Trophoblast cell (in vitro differentiated cells and primary cell): Measurements from ENCODE around the gene CGAS.

Experiments
- DNase-seq, 2 donors: peaks; one replicate each; pipeline ENCODE4 v3.0.0-alpha.2; 2016
- H2AFZ ChIP-seq: 2 replicates; pipeline ENCODE4 v1.6.1; 2013; ENCODE audit warnings: low read length, moderate library complexity, mild to moderate bottlenecking; ENCODE audit not compliant: insufficient read depth, poor library complexity
- H2AK5ac ChIP-seq: 2 replicates; pipeline ENCODE4 v1.6.1; 2013; ENCODE audit warnings: mild to moderate bottlenecking, low read length
- H2BK120ac ChIP-seq: 2 replicates; pipeline ENCODE4 v1.6.1; 2013; ENCODE audit warnings: low read length, mild to moderate bottlenecking, moderate library complexity; ENCODE audit not compliant: insufficient read depth, poor library complexity
- H2BK12ac ChIP-seq: 2 replicates; pipeline ENCODE4 v1.6.1; 2013; ENCODE audit warnings: mild to moderate bottlenecking, low read length, moderate library complexity
- H2BK5ac ChIP-seq: 2 replicates; pipeline ENCODE4 v1.6.1; 2013; ENCODE audit warnings: low read length, low read depth, moderate library complexity, mild to moderate bottlenecking; ENCODE audit not compliant: poor library complexity
- H3K14ac ChIP-seq: 2 replicates; pipeline ENCODE4 v1.6.1; 2013; ENCODE audit warnings: mild to moderate bottlenecking, low read length
- H3K18ac ChIP-seq: 2 replicates; pipeline ENCODE4 v1.6.1; 2013; ENCODE audit warnings: mild to moderate bottlenecking, low read length
- H3K23ac ChIP-seq: 2 replicates; pipeline ENCODE4 v1.6.1; 2013; ENCODE audit warnings: low read length
- H3K27ac ChIP-seq: 2 replicates; pipeline ENCODE4 v1.5.1; 2013; ENCODE audit warnings: low read depth, mild to moderate bottlenecking, inconsistent platforms, low read length, moderate library complexity
- H3K27me3 ChIP-seq: 2 replicates; pipeline ENCODE4 v1.6.1; 2013; ENCODE audit warnings: inconsistent platforms, mild to moderate bottlenecking, low read length, moderate library complexity; ENCODE audit not compliant: insufficient read depth
- H3K36me3 ChIP-seq, 2 experiments: 1 replicate in 1 of 2; 2 replicates in 1 of 2; pipeline ENCODE4 v1.6.1; 2013; ENCODE audit warnings: low read length in 2 of 2, mild to moderate bottlenecking in 2 of 2, moderate library complexity in 1 of 2; ENCODE audit not compliant: insufficient read depth in 2 of 2, control insufficient read depth in 1 of 2
- H3K4ac ChIP-seq: 2 replicates; pipeline ENCODE4 v1.6.1; 2013; ENCODE audit warnings: low read depth, mild to moderate bottlenecking, low read length, moderate library complexity
- H3K4me1 ChIP-seq, 2 experiments: 1 replicate in 1 of 2; 2 replicates in 1 of 2; pipeline ENCODE4 v1.6.1; 2013; ENCODE audit warnings: low read length in 2 of 2, mild to moderate bottlenecking in 2 of 2, moderate library complexity in 1 of 2; ENCODE audit not compliant: insufficient read depth in 2 of 2, control insufficient read depth in 1 of 2
- H3K4me2 ChIP-seq: 2 replicates; pipeline ENCODE4 v1.6.1; 2013; ENCODE audit warnings: inconsistent platforms, mild to moderate bottlenecking, low read length, moderate library complexity
- H3K4me3 ChIP-seq: 2 replicates; pipeline ENCODE4 v1.5.1; 2013; ENCODE audit warnings: mild to moderate bottlenecking, low read depth, low read length, inconsistent platforms
- H3K79me1 ChIP-seq: one replicate; pipeline ENCODE4 v1.6.1; 2013; ENCODE audit warnings: low read length
- H3K79me2 ChIP-seq: 2 replicates; pipeline ENCODE4 v1.6.1; 2013; ENCODE audit warnings: low read length, mild to moderate bottlenecking; ENCODE audit not compliant: control insufficient read depth, insufficient read depth, poor library complexity
- H3K9ac ChIP-seq: 2 replicates; pipeline ENCODE4 v1.6.1; 2013; ENCODE audit warnings: mild to moderate bottlenecking, low read length
- H3K9me3 ChIP-seq: 2 replicates; pipeline ENCODE4 v1.6.1; 2013; ENCODE audit warnings: low read depth, mild to moderate bottlenecking, control low read depth, inconsistent platforms, low read length; ENCODE audit not compliant: insufficient read depth
- H4K12ac ChIP-seq: 2 replicates; pipeline ENCODE4 v1.6.1; 2013; ENCODE audit warnings: low read depth, mild to moderate bottlenecking, low read length, moderate library complexity
- H4K8ac ChIP-seq: 2 replicates; pipeline ENCODE4 v1.6.1; 2013; ENCODE audit warnings: low read depth, mild to moderate bottlenecking, low read length, moderate library complexity
- H4K91ac ChIP-seq: one replicate; pipeline ENCODE4 v1.6.1; 2013; ENCODE audit warnings: low read depth, mild to moderate bottlenecking, low read length, moderate library complexity
- WGBS: extraction: QIAGEN DNeasy Blood & Tissue Kit; methylation state at CpG from one replicate; pipeline ENCODE4 v1.1.7; 2013; ENCODE audit warnings: missing lambda C conversion rate; ENCODE audit not compliant: insufficient read length, insufficient coverage; ENCODE audit errors: extremely low coverage; 5-methylcytosine and 5-hydroxymethylcytosine counted together

The CGAS gene

GRCh38 chr6:73455865-73456629, 4.0 kb upstream of the CGAS start:
- Histone ChIP-seq H3K79me1 (no peaks in the 10 kb centered on the region), H3K36me3 (no peaks in the 10 kb centered on the region), H3K27ac (no peak overlapping the region), H3K4ac (no peak overlapping the region), H2AFZ (no peak overlapping the region), H2BK120ac (no peak overlapping the region), H3K9me3 (no peaks in the 10 kb centered on the region), H4K12ac (no peak overlapping the region), H3K79me2 (no peaks in the 10 kb centered on the region), H3K9ac (no peak overlapping the region), H3K4me2 (no peak overlapping the region), H3K4me1 (no peaks in the 10 kb centered on the region), H3K14ac (no peak overlapping the region), H4K8ac (no peak overlapping the region), H4K91ac (no peak overlapping the region), H3K27me3 (no peaks in the 10 kb centered on the region), H2AK5ac (no peak overlapping the region), H2BK12ac (no peak overlapping the region), H3K4me3 (no peak overlapping the region), H3K23ac (no peak overlapping the region), H2BK5ac (no peak overlapping the region), H3K18ac (no peak overlapping the region)
- peak in 1 of 2 donors; percentile 30 for DNase-seq
- no CpG with 5 or more reads among the region's 3 CpGs for WGBS

GRCh38 chr6:73451223-73452106, 632 bp downstream of the CGAS start:
- DNase-seq = peak in 1 of 2 donors; percentile 30
- no peak overlapping the region for H2BK12ac ChIP-seq

GRCh38 chr6:73443555-73443954, 8.5 kb downstream of the CGAS start:
- Histone ChIP-seq H2BK12ac (no peak overlapping the region), H3K79me1 (no peaks in the 10 kb centered on the region), H3K27ac (no peak overlapping the region), H3K4me1 (no peaks in the 10 kb centered on the region), H3K27me3 (no peaks in the 10 kb centered on the region), H4K12ac (no peak overlapping the region), H2AFZ (no peak overlapping the region), H3K14ac (no peak overlapping the region), H3K9me3 (no peaks in the 10 kb centered on the region), H2BK120ac (no peak overlapping the region), H3K36me3 (no peaks in the 10 kb centered on the region), H3K23ac (no peak overlapping the region), H3K4me2 (no peak overlapping the region), H2BK5ac (no peak overlapping the region), H3K79me2 (no peaks in the 10 kb centered on the region), H4K91ac (no peak overlapping the region), H4K8ac (no peak overlapping the region), H2AK5ac (no peak overlapping the region), H3K4me3 (no peak overlapping the region), H3K9ac (no peak overlapping the region), H3K18ac (no peak overlapping the region), H3K4ac (no peak overlapping the region)
- DNase-seq = no peak
- WGBS = no CpG with 5 or more reads among the region's 3 CpGs

More at GRCh38 chr6:73451223-73452106, 632 bp downstream of the CGAS start:
- no peak overlapping the region for H2AFZ ChIP-seq
- no peak overlapping the region for H2BK120ac ChIP-seq
- no CpG with 5 or more reads among the region's 79 CpGs for WGBS
- no peak overlapping the region for H3K14ac ChIP-seq
- no peak overlapping the region for H4K8ac ChIP-seq
- no peak overlapping the region for H4K91ac ChIP-seq
- H4K12ac ChIP-seq = no peak overlapping the region
- peak overlapping the region; percentile 62 for H3K4me3 ChIP-seq
- H3K9me3 ChIP-seq = no peaks in the 10 kb centered on the region
- H3K79me2 ChIP-seq = no peaks in the 10 kb centered on the region
- no peak overlapping the region for H3K9ac ChIP-seq
- no peak overlapping the region for H2BK5ac ChIP-seq
- H3K27me3 ChIP-seq = no peaks in the 10 kb centered on the region
- peak overlapping the region; percentile 44 for H3K4me2 ChIP-seq
- H3K27ac ChIP-seq = no peak overlapping the region
- no peak overlapping the region for H2AK5ac ChIP-seq
- H3K4ac ChIP-seq = no peak overlapping the region
- no peak overlapping the region for H3K23ac ChIP-seq
- H3K36me3 ChIP-seq = no peaks in the 10 kb centered on the region
- H3K4me1 ChIP-seq = no peaks in the 10 kb centered on the region
- no peaks in the 10 kb centered on the region for H3K79me1 ChIP-seq
- no peak overlapping the region for H3K18ac ChIP-seq

GRCh38 chr6:73435236-73435635, 16.9 kb downstream of the CGAS start:
- Histone ChIP-seq H3K4me1 (no peaks in the 10 kb centered on the region), H3K79me2 (no peaks in the 10 kb centered on the region)

More at GRCh38 chr6:73435236-73435635, 16.9 kb downstream of the CGAS start:
- Histone ChIP-seq H4K12ac (no peak overlapping the region), H3K9me3 (no peaks in the 10 kb centered on the region), H3K4me2 (no peak overlapping the region), H3K4me3 (no peak overlapping the region), H3K4ac (no peak overlapping the region), H3K23ac (no peak overlapping the region), H3K9ac (no peak overlapping the region), H4K91ac (no peak overlapping the region), H2BK5ac (no peak overlapping the region), H3K79me1 (no peaks in the 10 kb centered on the region), H2AFZ (no peak overlapping the region), H2BK12ac (no peak overlapping the region), H4K8ac (no peak overlapping the region), H2AK5ac (no peak overlapping the region), H3K14ac (no peak overlapping the region), H3K27me3 (no peaks in the 10 kb centered on the region), H3K27ac (no peak overlapping the region), H3K18ac (no peak overlapping the region), H3K36me3 (no peaks in the 10 kb centered on the region), H2BK120ac (no peak overlapping the region)
- WGBS = 100% methylated on average over 1 of the region's 3 CpGs
- no peak for DNase-seq
